SK-N-SH (cell line): ENCODE results near the gene PWWP2B.

Source experiments
- CTCF ChIP-seq: fragments of 200-600 bp; sonication (generic); IDR thresholded peaks from 2 replicates; pipeline ENCODE4 v1.6.1; 2017; ENCODE audit warnings: antibody characterized with exemption, mild to moderate bottlenecking, moderate library complexity
- EP300 ChIP-seq, 2 experiments: IDR thresholded peaks; 2 replicates each; pipeline versions ENCODE4 v1.4.0 to v1.6.1; 2012; ENCODE audit warnings: borderline replicate concordance in 1 of 2, low read depth in 1 of 2, low read length in 1 of 2
- EZH2phosphoT487 ChIP-seq: fragments of 200-600 bp; sonication (generic); IDR thresholded peaks from 2 replicates; pipeline ENCODE4 v1.6.1; 2017; ENCODE audit warnings: low read depth, mixed run types, mild to moderate bottlenecking, antibody characterized with exemption, moderate library complexity, borderline replicate concordance
- GATA2 ChIP-seq: sonication (generic); formaldehyde crosslinking; IDR thresholded peaks from 2 replicates; pipeline ENCODE4 v1.5.0; 2020; ENCODE audit warnings: mild to moderate bottlenecking, missing genetic modification reagents
- JUND ChIP-seq: IDR thresholded peaks from 2 replicates; pipeline ENCODE4 v1.4.0; 2012
- MAX ChIP-seq: IDR thresholded peaks from 2 replicates; pipeline ENCODE4 v1.4.0; 2012; ENCODE audit warnings: low read depth
- POLR2AphosphoS5 ChIP-seq: IDR thresholded peaks from 2 replicates; pipeline ENCODE4 v1.6.1; 2012; ENCODE audit warnings: low read depth, low read length
- RCOR1 ChIP-seq: fragments of 150-350 bp; IDR thresholded peaks from 2 replicates; pipeline ENCODE4 v1.6.1; 2017; ENCODE audit warnings: antibody characterized with exemption, low read length
- TAF1 ChIP-seq: IDR thresholded peaks from 2 replicates; pipeline ENCODE4 v1.6.1; 2012; ENCODE audit warnings: low read depth, mild to moderate bottlenecking, low read length, moderate library complexity, borderline replicate concordance
- TCF12 ChIP-seq: IDR thresholded peaks from 2 replicates; pipeline ENCODE4 v1.4.0; 2012
- USF2 ChIP-seq: fragments of 150-350 bp; IDR thresholded peaks from 2 replicates; pipeline ENCODE4 v1.6.1; 2017; ENCODE audit warnings: antibody characterized with exemption, low read length, low read depth, borderline replicate concordance

- no peak for TF ChIP-seq CTCF
- TF ChIP-seq TCF12: no peak
- no peak for TF ChIP-seq RCOR1
- TF ChIP-seq TAF1: no peak
- no peak for TF ChIP-seq POLR2AphosphoS5
- TF ChIP-seq EP300 (IDR thresholded peaks at IDR 0.05; ENCODE audit: borderline replicate concordance in 1 of 2, low read depth in 1 of 2, low read length in 1 of 2): no peak
- TF ChIP-seq JUND: no peak
- TF ChIP-seq USF2: no peak
- TF ChIP-seq GATA2: no peak
- no peak for TF ChIP-seq MAX
- no peak for TF ChIP-seq EZH2phosphoT487
Observed at GRCh38 chr10:132425757-132426155, 28.8 kb downstream of the PWWP2B start.
